ENCODE data around the gene CALHM4. TPM values are rescaled to one million over a fixed set of nuclear protein-coding genes. Genes with fewer than 3 reads are reported as not detected.

The CALHM4 gene
- total and polyA plus RNA-seq, 2 of the 8 experiments (the other 6 are each of a cell fraction or from before 2014, with no cell fraction given), result not detected

- TF ChIP-seq, protein P1, sequence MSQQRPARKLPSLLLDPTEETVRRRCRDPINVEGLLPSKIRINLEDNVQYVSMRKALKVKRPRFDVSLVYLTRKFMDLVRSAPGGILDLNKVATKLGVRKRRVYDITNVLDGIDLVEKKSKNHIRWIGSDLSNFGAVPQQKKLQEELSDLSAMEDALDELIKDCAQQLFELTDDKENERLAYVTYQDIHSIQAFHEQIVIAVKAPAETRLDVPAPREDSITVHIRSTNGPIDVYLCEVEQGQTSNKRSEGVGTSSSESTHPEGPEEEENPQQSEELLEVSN (IDR thresholded peaks at IDR 0.05), result no peak
- TF ChIP-seq BRCA1 (IDR thresholded peaks at IDR 0.05; ENCODE audit: low read depth, low read length) (no peak), SP1 (IDR thresholded peaks at IDR 0.05; ENCODE audit: low read depth, low read length) (no peak), POLR2A (IDR thresholded peaks at IDR 0.05; ENCODE audit: control extremely low read depth in 1 of 2, low read depth in 2 of 2, low read length in 2 of 2) (no peak)
These were observed 21.7 kb downstream of the CALHM4 start (continued) for GRCh38 chr6:116575227-116575626.
